ENCODE data around the gene MYO5A. TPM values are rescaled to one million over a fixed set of nuclear protein-coding genes. Genes with fewer than 3 reads are reported as not detected.
"Not testable (repeated sequence)": the region's sequence is repeated elsewhere in the genome, so short reads cannot be mapped to it uniquely, and the experiment has no call there.

Gene MYO5A
- 6.5 TPM for total RNA-seq
- long read RNA-seq, partial matches to known transcripts, result 0 of 1 reads
- long read RNA-seq, other reads (novel, unspliced or antisense), result 1 of 1 reads

DNA sequence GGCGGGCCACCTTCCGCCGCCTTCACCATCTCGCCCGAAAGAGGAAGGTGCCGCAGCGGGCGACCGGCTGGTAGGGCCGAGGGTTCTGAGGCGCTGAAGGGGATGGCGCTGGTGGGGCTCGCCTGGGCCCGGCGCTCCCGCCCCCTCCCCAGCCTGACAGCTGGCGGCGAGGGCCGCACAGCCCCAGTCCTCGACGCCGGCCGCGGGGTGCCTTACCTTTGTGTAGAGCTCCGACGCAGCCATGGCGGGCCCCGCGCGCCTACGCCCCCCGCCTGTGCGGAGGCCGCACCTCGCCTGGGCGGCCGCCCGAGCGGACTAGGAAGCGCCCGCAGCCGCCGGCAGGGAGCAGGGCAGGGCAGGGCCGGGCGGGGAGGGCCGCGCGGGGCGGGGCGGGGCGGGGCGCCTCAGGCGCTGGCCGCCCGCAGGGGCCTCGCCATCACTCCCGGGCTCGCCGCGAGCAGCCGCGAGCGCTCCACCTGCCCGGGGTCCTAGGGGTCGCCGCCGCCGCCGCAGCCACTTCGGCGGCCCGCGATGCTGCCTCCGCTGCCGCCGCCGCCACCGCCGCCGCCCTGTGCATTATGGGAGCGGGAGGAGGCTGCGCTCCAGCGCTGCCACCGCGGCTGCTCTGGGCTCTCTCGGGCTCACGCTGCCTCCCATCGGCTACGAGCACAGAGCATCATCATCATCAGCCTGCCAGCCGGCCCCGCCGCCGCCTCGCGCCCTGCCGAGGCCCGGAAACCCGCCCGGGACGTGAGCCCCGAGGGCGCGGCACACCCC lies at the start of gene MYO5A:
MYO5A (minus strand) TSS at position 317 of the 777 bp plus-strand sequence; CDS start at position 243, 74 bp downstream.
- TF ChIP-seq, protein P1, sequence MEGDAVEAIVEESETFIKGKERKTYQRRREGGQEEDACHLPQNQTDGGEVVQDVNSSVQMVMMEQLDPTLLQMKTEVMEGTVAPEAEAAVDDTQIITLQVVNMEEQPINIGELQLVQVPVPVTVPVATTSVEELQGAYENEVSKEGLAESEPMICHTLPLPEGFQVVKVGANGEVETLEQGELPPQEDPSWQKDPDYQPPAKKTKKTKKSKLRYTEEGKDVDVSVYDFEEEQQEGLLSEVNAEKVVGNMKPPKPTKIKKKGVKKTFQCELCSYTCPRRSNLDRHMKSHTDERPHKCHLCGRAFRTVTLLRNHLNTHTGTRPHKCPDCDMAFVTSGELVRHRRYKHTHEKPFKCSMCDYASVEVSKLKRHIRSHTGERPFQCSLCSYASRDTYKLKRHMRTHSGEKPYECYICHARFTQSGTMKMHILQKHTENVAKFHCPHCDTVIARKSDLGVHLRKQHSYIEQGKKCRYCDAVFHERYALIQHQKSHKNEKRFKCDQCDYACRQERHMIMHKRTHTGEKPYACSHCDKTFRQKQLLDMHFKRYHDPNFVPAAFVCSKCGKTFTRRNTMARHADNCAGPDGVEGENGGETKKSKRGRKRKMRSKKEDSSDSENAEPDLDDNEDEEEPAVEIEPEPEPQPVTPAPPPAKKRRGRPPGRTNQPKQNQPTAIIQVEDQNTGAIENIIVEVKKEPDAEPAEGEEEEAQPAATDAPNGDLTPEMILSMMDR (IDR thresholded peaks at IDR 0.05; ENCODE audit: borderline replicate concordance), result peak; percentile 34
- intact Hi-C loops (cut with micrococcal nuclease), result no loop called here
- peak; percentile 76 for DNase-seq

DNA sequence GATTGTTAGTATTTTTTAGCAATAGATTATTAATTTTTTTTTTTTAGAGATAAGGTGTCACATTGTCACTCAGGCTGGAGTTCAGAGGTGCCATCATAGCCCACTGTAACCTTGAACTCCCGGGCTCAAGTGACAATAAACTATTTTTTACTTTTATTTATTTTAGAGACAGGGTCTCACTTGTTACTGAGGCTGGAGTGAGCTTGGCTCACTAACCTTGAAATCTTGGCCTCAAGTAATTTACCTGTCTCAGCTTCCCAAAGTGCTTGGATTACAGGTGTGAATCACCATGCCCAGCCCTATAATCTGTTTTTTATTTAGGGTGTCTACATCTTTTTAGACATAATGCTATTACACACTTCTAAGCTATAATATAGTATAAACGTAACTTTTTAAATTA lies 48.0 kb upstream of the MYO5A start:
- no peaks in the 10 kb centered on the region for H3K27me3 ChIP-seq (ENCODE audit: low read depth)
- H3K4me3 ChIP-seq, result no peak overlapping the region
- no peaks in the 10 kb centered on the region for H3K4me1 ChIP-seq
- H3K36me3 ChIP-seq, result peaks cover 7% of the 10 kb centered on the region
- no peaks in the 10 kb centered on the region for H3K9me3 ChIP-seq (replicated peaks)
- DNase-seq, result no peak
- TF ChIP-seq, protein P1 (IDR thresholded peaks at IDR 0.05; ENCODE audit: borderline replicate concordance), result no peak
- H3K27ac ChIP-seq (replicated peaks), result no peak overlapping the region
- intact Hi-C loops (cut with micrococcal nuclease), result no loop called here

More for the DNA sequence above, at the start of gene MYO5A:
- H3K27ac ChIP-seq (replicated peaks), result peak within 1 kb of the TSS; percentile 74
- peak within 1 kb of the TSS; percentile 72 for H3K4me3 ChIP-seq
- H3K36me3 ChIP-seq, result no peaks in the 10 kb centered on the region
- H3K27me3 ChIP-seq (ENCODE audit: low read depth), result peaks cover 33% of the 10 kb centered on the region
- H3K9me3 ChIP-seq (replicated peaks), result no peaks in the 10 kb centered on the region
- peaks cover 24% of the 10 kb centered on the region for H3K4me1 ChIP-seq

GRCh38 chr15:52575573-52575972 lies 46.9 kb upstream of the MYO5A start:
- H3K27ac ChIP-seq (replicated peaks); intact Hi-C loops (cut with micrococcal nuclease); DNase-seq; H3K9me3 ChIP-seq (replicated peaks); H3K4me3 ChIP-seq; H3K4me1 ChIP-seq; H3K27me3 ChIP-seq (ENCODE audit: low read depth); H3K36me3 ChIP-seq: not testable (repeated sequence)

- H3K9me3 ChIP-seq (replicated peaks), result no peaks in the 10 kb centered on the region
- no peak overlapping the region for H3K4me3 ChIP-seq
- no peaks in the 10 kb centered on the region for H3K4me1 ChIP-seq
- intact Hi-C loops (cut with micrococcal nuclease), result no loop called here
- no peaks in the 10 kb centered on the region for H3K36me3 ChIP-seq
- no peaks in the 10 kb centered on the region for H3K27me3 ChIP-seq (ENCODE audit: low read depth)
- TF ChIP-seq, protein P1 (IDR thresholded peaks at IDR 0.05; ENCODE audit: borderline replicate concordance), result no peak
- no peak overlapping the region for H3K27ac ChIP-seq (replicated peaks)
- DNase-seq, result no peak
These were observed 46.4 kb upstream of the MYO5A start for GRCh38 chr15:52575072-52575471.

GRCh38 chr15:52574623-52575022 lies 45.9 kb upstream of the MYO5A start:
- H3K4me1 ChIP-seq; H3K4me3 ChIP-seq; H3K27ac ChIP-seq (replicated peaks); H3K27me3 ChIP-seq (ENCODE audit: low read depth); H3K9me3 ChIP-seq (replicated peaks); intact Hi-C loops (cut with micrococcal nuclease); H3K36me3 ChIP-seq; DNase-seq: not testable (repeated sequence)

- intact Hi-C loops (cut with micrococcal nuclease), result no loop called here
- peak; percentile 88 for DNase-seq
- Histone ChIP-seq H3K27me3 (ENCODE audit: low read depth) (no peaks in the 10 kb centered on the region), H3K4me3 (peak within 1 kb of the TSS; percentile 90), H3K27ac (replicated peaks) (peak within 1 kb of the TSS; percentile 95), H3K36me3 (no peaks in the 10 kb centered on the region), H3K9me3 (replicated peaks) (no peaks in the 10 kb centered on the region), H3K4me1 (peaks cover 49% of the 10 kb centered on the region)
- TF ChIP-seq, protein P1 (IDR thresholded peaks at IDR 0.05; ENCODE audit: borderline replicate concordance), result peak; percentile 31
These were observed 40.2 kb upstream of the MYO5A start, which contains the start of gene ARPP19 for GRCh38 chr15:52568601-52569585. Gene ARPP19 (minus strand): TSS chr15:52569030. CDS start chr15:52568892, 138 bp downstream.
